Memory B cell (primary cell): Measurements from ENCODE around the gene GRAP2.

Source experiments
- ATAC-seq: fragments of 150-1000 bp; cut with Tn5 transposase; 2 replicates; pipeline ENCODE4 v1.10.0; 2021; ENCODE audit warnings: low read depth, mild to moderate bottlenecking, moderate library complexity
- DNase-seq, 2 donors: peaks; one replicate each; pipeline ENCODE4 v3.0.0; 2022; ENCODE audit warnings: low spot score in 2 of 2
- H3K27ac Mint-ChIP-seq: one replicate; pipeline ENCODE4 v1.8.0; 2022; ENCODE audit warnings: mild to moderate bottlenecking, moderate library complexity, mixed read lengths
- H3K27me3 Mint-ChIP-seq: one replicate; pipeline ENCODE4 v1.8.0; 2022; ENCODE audit warnings: mixed read lengths
- H3K36me3 Mint-ChIP-seq: one replicate; pipeline ENCODE4 v1.8.0; 2022; ENCODE audit warnings: mild to moderate bottlenecking, mixed read lengths
- H3K4me1 Mint-ChIP-seq: one replicate; pipeline ENCODE4 v1.8.0; 2022; ENCODE audit warnings: mixed read lengths
- H3K4me3 Mint-ChIP-seq: one replicate; pipeline ENCODE4 v1.8.0; 2022; ENCODE audit warnings: mild to moderate bottlenecking, moderate library complexity, mixed read lengths
- H3K9me3 Mint-ChIP-seq: one replicate; pipeline ENCODE4 v1.8.0; 2022; ENCODE audit warnings: mixed read lengths

The GRAP2 gene

DNA sequence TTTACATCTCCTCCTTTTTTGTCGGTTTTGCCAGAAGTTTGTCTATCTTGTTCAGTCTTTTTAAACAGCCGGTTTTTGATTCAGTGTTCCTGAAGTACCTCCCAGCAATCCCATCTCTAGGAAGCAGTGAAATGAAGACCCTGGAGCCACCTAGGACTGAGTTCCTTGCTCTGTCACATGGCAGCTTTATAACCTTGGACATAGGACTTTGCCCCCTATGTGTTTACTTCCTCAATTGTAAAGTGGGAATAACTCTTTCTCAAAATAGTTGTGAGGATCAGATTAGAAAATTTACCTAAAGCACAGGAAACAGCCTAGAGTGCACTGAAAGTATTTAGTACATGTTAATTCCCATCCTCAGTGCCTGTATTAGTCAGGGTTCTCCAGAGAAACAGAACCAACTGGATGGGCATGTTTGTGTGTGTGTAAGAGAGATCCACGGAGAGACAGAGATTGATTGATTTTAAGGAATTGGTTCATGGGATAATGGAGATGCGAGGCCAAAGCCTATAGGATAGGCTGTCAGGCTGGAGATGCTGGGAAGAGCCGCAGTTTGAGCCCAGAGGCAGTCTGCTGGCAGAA is 113.9 kb downstream of the GRAP2 start:
- no peaks in the 10 kb centered on the region for H3K27me3 Mint-ChIP-seq
- H3K27ac Mint-ChIP-seq: no peak overlapping the region
- no peaks in the 10 kb centered on the region for H3K9me3 Mint-ChIP-seq
- H3K4me3 Mint-ChIP-seq: no peak overlapping the region
- DNase-seq (no peak), ATAC-seq (no peak)
- H3K4me1 Mint-ChIP-seq: no peaks in the 10 kb centered on the region
- no peaks in the 10 kb centered on the region for H3K36me3 Mint-ChIP-seq

DNA sequence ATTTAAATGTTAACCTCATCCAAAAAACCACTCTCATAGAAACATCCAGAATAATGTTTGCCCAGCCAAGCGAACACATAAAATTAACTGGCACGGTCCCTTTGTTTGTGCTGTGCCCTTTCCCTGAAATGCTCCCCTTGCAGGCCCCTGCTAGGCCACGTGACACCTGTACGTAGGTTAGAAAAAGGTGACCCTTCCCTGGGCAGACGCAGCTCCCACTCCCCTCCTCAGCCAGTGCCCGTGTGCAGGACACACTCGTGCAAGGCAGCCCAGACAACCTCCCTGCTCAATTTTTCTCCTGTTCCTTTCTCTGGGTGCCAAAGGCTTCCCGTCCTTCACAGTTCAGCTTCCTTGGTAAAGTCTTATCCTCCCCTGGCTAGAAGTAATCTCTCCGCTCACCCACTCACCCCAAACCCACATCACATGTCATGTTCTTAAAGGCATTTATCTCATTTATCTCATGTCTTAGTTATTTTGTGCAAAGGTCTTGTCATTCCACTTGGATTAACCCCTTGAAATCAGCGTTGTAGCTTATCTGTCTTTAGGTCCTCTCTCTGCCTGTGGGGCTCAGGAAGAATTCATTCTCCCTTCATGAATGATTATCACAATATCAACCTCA is 114.6 kb downstream of the GRAP2 start:
- DNase-seq (no peak), ATAC-seq (no peak)
- Mint-ChIP-seq H3K27ac (no peak overlapping the region), H3K9me3 (no peaks in the 10 kb centered on the region), H3K36me3 (no peaks in the 10 kb centered on the region), H3K4me1 (no peaks in the 10 kb centered on the region), H3K27me3 (peaks cover 2% of the 10 kb centered on the region), H3K4me3 (no peak overlapping the region)

- no peaks in the 10 kb centered on the region for H3K36me3 Mint-ChIP-seq
- H3K27me3 Mint-ChIP-seq: peaks cover 3% of the 10 kb centered on the region
- no peak for DNase-seq
- H3K27ac Mint-ChIP-seq: no peak overlapping the region
- H3K9me3 Mint-ChIP-seq: no peaks in the 10 kb centered on the region
- H3K4me3 Mint-ChIP-seq: no peak overlapping the region
- no peaks in the 10 kb centered on the region for H3K4me1 Mint-ChIP-seq
- ATAC-seq: no peak
These were observed 117.2 kb downstream of the GRAP2 start for GRCh38 chr22:40018051-40018450.

DNA sequence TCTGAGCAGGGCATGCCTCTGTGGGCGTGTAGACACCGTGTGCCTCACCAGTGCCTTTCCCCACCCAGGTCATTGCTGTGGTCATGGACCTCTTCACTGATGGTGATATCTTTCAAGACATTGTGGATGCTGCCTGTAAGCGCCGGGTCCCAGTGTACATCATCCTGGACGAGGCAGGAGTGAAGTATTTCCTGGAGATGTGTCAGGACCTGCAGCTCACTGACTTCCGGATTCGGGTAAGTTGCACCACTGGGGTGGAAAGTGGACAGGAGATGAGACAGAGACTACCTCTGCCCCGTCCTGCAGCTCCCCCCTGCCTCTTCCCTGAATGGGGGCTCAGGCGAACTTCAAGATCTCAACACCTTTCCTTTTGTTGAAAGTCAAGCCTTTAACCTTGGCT is 118.2 kb downstream of the GRAP2 start:
- H3K27me3 Mint-ChIP-seq: peaks cover 5% of the 10 kb centered on the region
- ATAC-seq (no peak), DNase-seq (no peak)

GRCh38 chr22:40020956-40021355 is 120.1 kb downstream of the GRAP2 start:
- no peak for DNase-seq
- Mint-ChIP-seq H3K4me1 (peaks cover 5% of the 10 kb centered on the region), H3K36me3 (no peaks in the 10 kb centered on the region), H3K9me3 (no peaks in the 10 kb centered on the region), H3K27ac (no peak overlapping the region), H3K4me3 (no peak overlapping the region), H3K27me3 (peaks cover 5% of the 10 kb centered on the region)
- no peak for ATAC-seq

More for the DNA sequence above, 118.2 kb downstream of the GRAP2 start:
- H3K9me3 Mint-ChIP-seq: no peaks in the 10 kb centered on the region
- no peaks in the 10 kb centered on the region for H3K4me1 Mint-ChIP-seq
- H3K4me3 Mint-ChIP-seq: no peak overlapping the region
- H3K27ac Mint-ChIP-seq: no peak overlapping the region
- H3K36me3 Mint-ChIP-seq: no peaks in the 10 kb centered on the region

DNA sequence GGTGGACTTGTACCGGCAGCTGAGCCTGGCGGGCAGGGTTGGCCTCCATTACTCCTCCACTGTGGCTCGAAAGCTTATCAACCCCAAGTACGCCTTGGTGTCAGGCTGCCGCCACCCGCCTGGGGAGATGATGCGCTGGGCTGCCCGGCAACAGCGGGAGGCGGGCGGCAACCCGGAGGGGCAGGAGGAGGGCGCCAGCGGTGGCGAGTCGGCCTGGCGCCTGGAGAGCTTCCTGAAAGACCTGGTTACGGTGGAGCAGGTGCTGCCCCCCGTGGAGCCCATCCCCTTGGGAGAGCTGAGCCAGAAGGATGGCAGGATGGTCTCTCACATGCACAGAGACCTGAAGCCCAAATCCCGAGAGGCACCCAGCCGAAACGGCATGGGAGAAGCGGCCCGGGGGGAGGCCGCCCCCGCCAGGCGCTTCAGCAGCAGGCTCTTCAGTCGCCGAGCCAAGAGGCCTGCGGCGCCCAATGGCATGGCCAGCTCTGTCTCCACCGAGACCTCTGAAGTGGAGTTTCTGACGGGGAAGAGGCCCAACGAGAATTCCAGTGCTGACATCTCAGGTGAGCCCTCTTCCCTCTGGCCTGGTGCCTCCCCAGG is 120.6 kb downstream of the GRAP2 start:
- H3K4me3 Mint-ChIP-seq: no peak overlapping the region
- H3K27me3 Mint-ChIP-seq: peaks cover 5% of the 10 kb centered on the region
- H3K9me3 Mint-ChIP-seq: no peaks in the 10 kb centered on the region
- H3K36me3 Mint-ChIP-seq: no peaks in the 10 kb centered on the region
- no peak overlapping the region for H3K27ac Mint-ChIP-seq
- no peak for ATAC-seq
- no peak for DNase-seq
- H3K4me1 Mint-ChIP-seq: peaks cover 5% of the 10 kb centered on the region

DNA sequence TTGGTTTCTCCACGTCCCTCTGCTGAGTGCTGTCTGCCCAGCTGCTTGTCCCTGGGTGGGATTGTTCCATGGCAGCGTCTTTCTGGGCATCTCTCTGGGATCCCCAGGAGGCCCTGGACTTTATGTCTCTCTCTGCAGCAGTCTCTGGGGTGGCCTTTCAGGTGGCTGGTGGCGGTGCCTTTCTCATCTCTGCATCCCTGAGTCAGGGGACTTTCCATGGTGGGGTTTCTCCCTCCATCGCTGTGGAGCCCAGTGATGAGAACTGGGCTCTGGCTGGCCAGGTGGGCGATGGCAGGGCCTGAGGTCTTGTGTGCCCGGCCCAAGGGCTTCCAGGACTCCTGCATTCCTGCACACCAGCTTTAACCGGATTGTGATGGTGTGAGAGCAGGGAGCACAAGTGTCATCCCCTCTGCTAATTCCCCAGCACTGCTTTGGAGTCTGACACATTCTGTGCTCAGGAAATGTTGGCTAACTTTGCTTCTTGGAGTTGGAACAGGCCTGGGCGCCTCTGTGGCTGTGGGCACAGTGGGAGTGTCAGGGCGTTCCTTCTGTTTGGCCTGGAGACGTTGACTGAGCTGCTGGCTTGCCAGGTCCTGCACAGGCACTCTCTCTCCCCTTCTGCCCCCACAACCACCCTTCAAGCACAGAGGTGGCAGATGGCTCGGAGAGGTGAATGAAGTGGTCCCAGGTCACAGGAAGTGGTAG is 121.8 kb downstream of the GRAP2 start:
- DNase-seq (no peak), ATAC-seq (no peak)
- H3K27ac Mint-ChIP-seq: no peak overlapping the region
- peaks cover 5% of the 10 kb centered on the region for H3K4me1 Mint-ChIP-seq
- peaks cover 5% of the 10 kb centered on the region for H3K27me3 Mint-ChIP-seq
- H3K36me3 Mint-ChIP-seq: no peaks in the 10 kb centered on the region
- H3K4me3 Mint-ChIP-seq: no peak overlapping the region
- H3K9me3 Mint-ChIP-seq: no peaks in the 10 kb centered on the region
